Ramos (cell line): ENCODE measurements around the gene APBA2.
"Not testable (repeated sequence)": the region's sequence is repeated elsewhere in the genome, so short reads cannot be mapped to it uniquely, and the experiment has no call there.

Experiments
- in situ Hi-C: fragments of 300-500 bp; cut with MboI; formaldehyde crosslinking; loops from one replicate; pipeline ENCODE4 v1.14.3; 2022; ENCODE audit warnings: low sequenced_read_pairs; ENCODE audit not compliant: unreplicated experiment

APBA2 gene

DNA sequence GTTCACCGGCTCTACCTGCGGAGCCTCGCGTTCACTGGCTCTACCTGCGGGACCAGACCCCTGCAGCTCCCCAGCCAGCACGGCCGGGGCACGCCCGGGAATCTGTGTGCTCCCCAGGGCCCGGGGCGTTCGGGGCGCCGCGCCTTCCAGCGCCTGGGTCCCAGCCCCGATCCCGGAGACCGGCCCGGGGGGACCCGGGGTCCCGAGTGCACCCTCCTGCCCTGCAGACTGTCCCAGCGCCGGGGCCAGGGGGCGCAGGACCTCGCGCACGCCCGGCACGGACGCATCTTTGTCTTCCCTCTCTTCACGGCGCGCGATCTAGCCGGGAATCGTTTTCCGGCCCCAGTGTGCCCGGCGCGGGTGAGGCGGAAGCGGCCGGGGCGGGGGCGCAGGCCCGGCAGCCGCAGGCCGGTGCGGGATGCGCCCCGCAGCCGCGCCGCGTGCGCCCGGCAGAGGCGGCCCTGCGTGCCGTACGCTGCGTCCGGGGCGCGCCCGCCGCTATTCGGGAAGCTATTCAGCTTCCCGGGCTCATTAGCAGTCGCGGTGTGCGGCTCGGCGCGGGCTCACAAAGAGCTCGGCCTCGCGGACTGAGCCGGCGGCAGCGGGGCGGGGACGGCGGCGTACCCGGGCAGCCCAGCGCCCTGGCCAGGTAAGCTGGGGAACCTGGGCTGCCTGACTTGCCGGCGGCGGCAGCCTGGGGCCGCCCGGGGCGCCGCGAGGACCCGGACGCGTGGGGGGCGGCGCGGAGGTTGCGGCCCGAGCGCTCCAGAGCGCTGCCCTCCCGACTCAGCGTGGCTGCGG lies at the start of gene APBA2:
APBA2 (plus strand) TSS at position 345 of the 801 bp plus-strand sequence. CDS start 167,911 bp downstream, outside the sequence.
- in situ Hi-C loops = no loop called here

- in situ Hi-C loops = loop anchor here (10.0 kb wide), 1 partner anchor 65 kb away; no protein-coding TSS in a partner anchor
Measured at GRCh38 chr15:28840285-28840684, 45.5 kb upstream of the APBA2 start.

DNA sequence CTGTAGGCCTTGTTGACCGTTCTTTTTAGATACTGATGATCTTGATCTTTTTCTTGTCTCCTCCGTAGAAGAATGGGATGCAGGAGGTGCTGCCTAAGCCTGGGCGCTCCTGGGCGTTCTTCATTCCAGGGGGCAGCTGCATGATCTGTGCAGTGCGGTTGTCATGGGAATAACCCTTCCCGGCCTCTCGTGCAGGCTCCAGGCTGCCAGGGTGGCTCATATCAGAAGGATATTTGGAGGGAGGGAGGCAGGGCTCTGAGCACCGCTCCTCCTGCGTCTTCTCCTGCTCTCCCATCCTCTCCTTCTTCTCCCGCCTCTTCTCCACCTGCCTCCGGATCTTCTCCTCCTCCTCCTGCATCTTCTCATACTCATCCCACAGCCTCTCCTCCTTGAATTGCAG lies 43.6 kb upstream of the APBA2 start:
- in situ Hi-C loops = loop anchor here (10.0 kb wide), 1 partner anchor 63 kb away; no protein-coding TSS in a partner anchor

- in situ Hi-C loops = loop anchor here (10.0 kb wide), 1 partner anchor 61 kb away; no protein-coding TSS in a partner anchor
Measured at GRCh38 chr15:28843520-28843919, 42.3 kb upstream of the APBA2 start.

DNA sequence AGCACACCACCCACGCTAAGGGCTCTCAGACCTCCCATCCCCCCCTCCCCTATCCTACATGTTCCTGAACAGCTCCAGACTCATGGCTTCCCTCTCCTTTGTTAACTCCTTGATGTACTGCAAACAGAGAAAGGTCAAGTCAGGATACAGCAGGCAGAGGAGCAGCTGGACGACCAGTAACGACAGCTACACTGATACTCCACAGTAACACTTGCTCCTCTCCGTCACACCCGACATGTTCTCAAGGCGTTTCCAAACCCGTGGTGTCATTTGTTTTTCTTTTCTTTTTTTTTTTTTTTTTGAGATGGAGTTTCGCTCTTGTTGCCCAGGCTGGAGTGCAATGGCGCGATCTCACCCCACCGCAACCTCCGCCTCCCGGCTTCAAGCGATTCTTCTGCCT lies 41.6 kb upstream of the APBA2 start:
- in situ Hi-C loops = loop anchor here (10.0 kb wide), 1 partner anchor 61 kb away; no protein-coding TSS in a partner anchor

DNA sequence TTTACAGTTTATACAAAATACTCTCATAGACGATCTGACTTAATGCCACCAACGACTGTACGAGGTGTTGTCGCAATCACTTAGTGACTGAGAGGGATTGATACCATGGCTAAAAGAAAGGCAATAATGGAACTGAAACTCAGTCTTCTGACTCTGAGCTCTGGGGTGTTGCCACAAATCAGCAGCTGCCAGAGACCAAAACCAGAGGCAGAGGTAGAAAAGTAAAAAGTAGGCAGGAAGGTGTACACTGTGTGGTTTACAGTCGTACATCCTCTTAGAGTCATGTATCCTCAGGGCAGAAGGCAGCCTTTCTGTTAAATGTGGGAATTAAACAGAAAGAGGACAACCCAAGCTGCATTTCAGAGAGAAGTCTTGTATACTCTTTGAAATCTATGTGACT lies 38.5 kb upstream of the APBA2 start:
- in situ Hi-C loops = loop anchor here (10.0 kb wide), 1 partner anchor 58 kb away; no protein-coding TSS in a partner anchor

DNA sequence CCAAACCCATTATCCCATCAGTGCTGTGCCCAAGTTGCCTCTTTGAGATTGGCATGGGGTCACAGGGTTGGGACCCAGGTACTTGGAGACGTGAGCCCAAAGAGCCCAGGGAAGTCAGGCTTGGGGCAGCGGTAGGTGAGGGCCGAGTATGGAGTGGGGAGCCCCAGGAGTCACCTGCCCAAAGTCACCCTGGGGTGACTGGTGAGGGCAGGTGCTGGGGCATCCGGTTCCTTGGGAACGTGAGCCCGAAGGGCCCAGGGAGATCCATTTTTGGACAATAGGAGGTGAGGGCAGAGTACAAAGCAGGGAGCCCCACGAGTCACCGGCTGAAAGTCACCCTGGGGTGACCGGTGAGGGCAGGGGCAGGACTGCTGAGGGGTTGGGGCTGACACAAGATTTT lies 37.8 kb upstream of the APBA2 start:
- in situ Hi-C loops = loop anchor here (10.0 kb wide), 1 partner anchor 57 kb away; no protein-coding TSS in a partner anchor

DNA sequence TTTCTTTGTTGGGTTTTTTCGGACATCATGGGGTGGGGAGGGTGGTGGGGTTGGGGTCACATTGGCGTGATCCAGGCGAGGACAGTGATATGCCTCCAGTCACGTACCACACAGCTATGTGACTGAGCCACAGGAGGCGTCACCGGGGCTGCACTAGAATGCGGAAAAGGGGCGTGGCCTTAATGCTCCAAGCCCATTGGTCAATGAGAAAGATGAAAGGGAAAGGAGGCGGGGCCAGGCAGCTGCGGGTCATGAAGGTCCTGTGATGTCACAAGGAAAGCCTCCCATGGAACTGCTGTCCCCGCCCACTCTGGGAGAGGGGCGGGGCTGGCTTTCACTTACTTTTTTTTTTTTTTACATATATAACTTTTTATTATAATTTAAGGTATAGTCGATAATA lies 37.3 kb upstream of the APBA2 start, which contains the start of gene GOLGA6L7:
GOLGA6L7 (minus strand) TSS at position 124 of the 400 bp plus-strand sequence; CDS start at position 29, 95 bp downstream.
- in situ Hi-C loops = loop anchor here (10.0 kb wide), 1 partner anchor 56 kb away; no protein-coding TSS in a partner anchor

GRCh38 chr15:28849271-28849670 lies 36.5 kb upstream of the APBA2 start:
- in situ Hi-C loops = loop anchor here (10.0 kb wide), 1 partner anchor 56 kb away; no protein-coding TSS in a partner anchor

- in situ Hi-C loops = loop anchor here (10.0 kb wide), 1 partner anchor 55 kb away; no protein-coding TSS in a partner anchor
Measured at GRCh38 chr15:28849766-28850165, 36.0 kb upstream of the APBA2 start.

DNA sequence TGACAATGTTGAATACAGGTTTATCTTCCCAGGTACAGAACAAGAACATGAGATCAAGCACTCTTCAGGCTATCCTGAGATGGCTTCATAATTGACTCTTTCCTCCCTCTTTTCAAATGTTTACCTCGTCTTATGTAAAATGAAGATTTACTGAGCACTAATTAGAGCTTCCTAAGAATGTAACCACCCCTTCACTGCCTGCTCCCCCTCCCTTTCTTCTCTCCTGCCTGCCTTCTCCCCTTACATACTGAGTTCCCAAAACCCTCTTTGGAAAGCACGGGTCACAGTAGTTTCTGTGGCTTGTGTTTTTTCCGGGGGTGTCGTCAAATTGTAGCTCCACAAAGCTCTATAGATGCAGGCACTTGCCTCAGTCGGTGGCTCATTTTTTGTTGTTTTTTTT lies 32.1 kb upstream of the APBA2 start:
- in situ Hi-C loops = not testable (repeated sequence)

GRCh38 chr15:28854578-28854977 lies 31.2 kb upstream of the APBA2 start:
- in situ Hi-C loops = not testable (repeated sequence)

DNA sequence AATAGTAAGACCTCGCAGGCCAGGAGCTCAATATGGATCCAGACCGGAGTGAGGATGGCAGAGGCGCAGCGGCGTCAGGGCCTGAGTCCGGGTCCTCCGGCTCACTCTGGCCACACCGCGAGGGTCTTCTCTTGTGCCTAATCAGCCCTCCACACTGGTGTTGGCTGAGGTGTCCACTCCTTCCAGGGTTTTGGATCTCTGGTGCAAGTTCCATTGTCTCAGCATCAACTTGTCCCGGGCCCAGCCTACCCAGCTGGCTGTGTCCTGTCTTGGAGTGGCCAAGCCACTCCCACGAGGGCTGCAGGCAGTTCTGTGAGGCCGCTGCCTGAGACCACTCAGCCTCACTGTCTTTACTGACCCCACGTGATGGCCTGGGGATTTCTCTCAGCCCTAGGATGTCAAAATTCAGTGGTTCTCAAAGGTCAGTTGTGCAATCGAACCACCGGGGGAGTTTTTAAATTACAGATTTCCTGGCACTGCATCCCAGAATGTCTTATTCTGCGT lies 24.7 kb upstream of the APBA2 start:
- in situ Hi-C loops = no loop called here

DNA sequence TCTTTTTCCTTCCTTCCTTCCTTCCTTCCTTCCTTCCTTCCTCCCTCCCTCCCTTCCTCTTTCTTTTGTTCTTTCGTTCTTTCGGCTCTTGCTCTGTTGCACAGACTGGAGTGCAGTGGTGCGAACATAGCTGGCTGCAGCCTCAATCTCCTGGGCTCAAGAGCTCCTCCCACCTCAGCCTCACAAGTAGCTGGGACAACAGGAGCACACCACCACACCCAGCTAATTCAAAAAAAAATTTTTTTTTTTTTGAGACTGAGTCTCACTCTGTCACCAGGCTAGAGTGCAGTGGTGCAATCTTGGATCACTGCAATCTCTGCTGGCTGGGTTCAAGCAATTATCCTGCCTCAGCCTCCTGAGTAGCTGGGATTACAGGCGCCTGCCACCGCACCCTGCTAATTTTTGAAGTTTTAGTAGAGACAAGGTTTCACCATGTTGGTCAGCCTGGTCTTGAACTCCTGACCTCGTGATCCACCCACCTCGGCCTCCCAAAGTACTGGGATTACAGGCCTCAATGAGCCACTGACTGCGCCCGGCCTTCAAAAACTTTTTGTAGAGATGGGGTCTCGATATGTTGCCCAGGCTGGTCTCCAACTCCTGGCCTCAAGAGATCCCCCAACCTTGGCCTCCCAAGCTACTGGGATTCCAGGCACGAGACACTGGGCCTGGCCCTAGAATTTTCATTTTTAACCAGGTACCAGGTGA lies 24.0 kb upstream of the APBA2 start:
- in situ Hi-C loops = not testable (repeated sequence)

GRCh38 chr15:28868744-28869345 lies 16.9 kb upstream of the APBA2 start:
- in situ Hi-C loops = no loop called here

GRCh38 chr15:28871168-28871567 lies 14.6 kb upstream of the APBA2 start:
- in situ Hi-C loops = no loop called here

GRCh38 chr15:28873006-28873405 lies 12.8 kb upstream of the APBA2 start:
- in situ Hi-C loops = no loop called here

DNA sequence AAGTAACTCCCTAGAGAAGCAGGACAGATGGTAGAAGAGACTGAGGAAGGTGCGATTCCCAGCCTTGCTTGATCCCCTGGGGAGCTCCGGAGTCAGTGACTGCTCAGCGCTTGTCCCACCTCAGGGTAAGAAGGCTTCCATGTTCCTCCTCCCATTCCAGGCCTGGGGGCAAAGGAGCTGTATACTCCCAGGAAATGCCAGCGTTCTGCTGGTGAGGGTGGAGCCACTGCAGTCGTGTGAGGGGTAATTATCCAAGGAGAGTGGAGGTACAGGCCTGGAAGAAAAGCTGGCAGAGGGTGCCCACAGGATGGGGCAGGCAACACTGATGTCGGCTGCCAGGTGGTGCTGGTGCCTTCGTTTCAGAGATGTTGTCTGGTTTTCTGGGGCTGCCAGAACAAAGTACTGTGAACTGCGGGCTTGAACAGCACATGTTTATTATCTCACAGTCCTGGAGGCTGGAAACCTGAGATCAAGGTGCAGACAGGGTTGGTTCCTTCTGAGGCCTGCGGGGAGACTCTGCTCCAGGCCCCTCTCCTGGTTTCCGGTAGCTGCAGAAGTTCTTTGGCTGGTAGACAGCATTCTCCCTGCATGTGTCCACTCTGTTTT lies 12.1 kb upstream of the APBA2 start:
- in situ Hi-C loops = no loop called here

- in situ Hi-C loops = no loop called here
Measured at GRCh38 chr15:28875461-28876000, 10.2 kb upstream of the APBA2 start.
